Activated naive CD8-positive, alpha-beta T cell treated with anti-CD3 and anti-CD28 coated beads, Interleukin-2, amount 50 U/mL, for 16 hours (primary cell): Measurements from ENCODE around the gene DSCAM.

ENCODE experiments used
- DNase-seq: peaks from one replicate; pipeline ENCODE4 v3.0.0-alpha.2; 2020; ENCODE audit warnings: low read depth, low spot score

DSCAM gene

DNA sequence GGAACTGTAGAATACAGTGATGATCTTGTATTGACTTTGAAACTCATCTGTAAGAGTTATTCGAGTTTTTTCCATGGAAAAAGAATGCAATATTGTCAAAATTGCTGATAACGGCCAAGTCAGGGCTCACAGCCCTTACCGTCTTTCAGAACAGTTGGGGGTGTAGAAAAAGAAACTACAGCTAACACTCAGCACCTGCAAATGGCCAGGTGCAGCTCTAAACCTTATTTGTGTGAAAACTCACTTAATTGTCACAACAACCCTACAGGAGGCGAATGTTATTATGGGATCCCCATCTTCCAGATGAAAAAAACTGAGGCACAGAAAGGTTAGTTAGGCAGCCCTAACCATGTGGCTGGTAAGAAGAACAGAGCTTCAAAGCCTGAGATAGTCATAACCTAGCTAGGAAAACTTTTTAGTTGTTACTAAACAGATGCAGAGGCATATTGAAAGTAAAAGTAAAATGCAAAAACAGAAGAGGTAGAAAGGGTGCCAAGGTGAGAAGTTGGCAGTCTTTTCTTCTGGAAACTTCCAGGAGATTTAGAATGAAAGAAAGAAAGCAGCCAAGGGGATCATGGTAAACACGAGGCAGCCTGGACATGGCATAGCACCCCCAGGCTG, 76.4 kb downstream of the DSCAM start:
- no peak for DNase-seq

GRCh38 chr21:40769231-40769630, 77.7 kb downstream of the DSCAM start:
- no peak for DNase-seq

DNA sequence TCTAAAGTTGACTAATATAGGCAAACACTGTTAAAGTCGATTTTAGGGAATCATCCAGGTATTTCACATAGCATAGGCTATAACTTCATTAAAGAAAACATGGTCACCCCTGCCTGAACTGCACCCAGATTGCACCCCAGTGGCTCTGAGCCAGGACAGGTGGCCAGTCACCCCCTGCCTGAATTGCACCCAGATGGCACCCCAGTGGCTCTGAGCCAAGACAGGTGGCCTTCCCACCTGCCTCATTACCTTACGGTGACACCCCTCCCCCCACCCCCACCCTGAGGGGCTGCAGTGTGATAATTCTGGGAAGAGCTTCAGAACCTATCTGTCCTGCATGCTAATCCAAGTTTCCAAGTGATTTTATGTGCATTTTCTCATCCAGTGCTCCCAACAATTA, 78.9 kb downstream of the DSCAM start:
- DNase-seq: no peak

DNA sequence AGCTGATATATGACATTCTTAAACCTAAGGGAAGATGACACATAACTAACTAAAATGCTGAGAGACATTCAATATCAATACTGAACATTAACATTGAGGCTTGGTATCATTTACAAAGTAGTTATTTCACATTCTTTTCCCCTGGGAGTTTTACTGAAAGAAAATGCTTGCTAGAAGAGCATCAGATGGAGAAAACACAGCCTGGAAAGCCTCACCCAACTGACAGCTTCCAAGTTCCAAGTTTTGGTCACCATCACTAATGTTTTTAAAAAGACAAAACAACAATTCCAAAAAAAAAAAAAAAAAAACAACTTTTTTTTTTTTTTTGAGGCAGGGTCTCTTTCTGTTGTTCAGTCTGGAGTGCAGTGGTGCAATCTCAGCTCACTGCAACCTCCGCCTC, 80.6 kb downstream of the DSCAM start:
- no peak for DNase-seq

- no peak for DNase-seq
Measured at GRCh38 chr21:40765811-40766210, 81.1 kb downstream of the DSCAM start.

GRCh38 chr21:40760821-40761220, 86.1 kb downstream of the DSCAM start:
- no peak for DNase-seq

GRCh38 chr21:40759061-40759460, 87.9 kb downstream of the DSCAM start:
- no peak for DNase-seq

DNA sequence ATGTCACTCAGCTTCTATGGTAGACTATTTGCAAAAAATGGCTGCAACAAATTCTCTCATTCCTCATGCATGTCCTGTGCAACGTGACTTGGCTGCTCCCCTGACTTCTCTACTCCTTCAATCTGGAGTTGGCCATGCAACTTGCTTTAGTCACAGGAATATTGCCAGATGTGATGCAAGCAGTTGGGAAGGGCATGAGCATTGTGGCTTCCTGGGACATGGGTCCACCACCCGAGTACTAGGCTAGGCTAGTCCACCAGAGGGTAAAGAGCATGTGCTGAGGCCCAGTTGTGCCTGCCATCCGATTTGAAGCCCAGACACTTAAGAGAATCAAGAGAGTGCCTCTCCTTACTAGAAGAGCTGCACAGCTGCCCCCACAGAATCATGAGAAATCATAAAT, 89.6 kb downstream of the DSCAM start:
- no peak for DNase-seq

- no peak for DNase-seq
Measured at GRCh38 chr21:40754466-40754865, 92.5 kb downstream of the DSCAM start.

DNA sequence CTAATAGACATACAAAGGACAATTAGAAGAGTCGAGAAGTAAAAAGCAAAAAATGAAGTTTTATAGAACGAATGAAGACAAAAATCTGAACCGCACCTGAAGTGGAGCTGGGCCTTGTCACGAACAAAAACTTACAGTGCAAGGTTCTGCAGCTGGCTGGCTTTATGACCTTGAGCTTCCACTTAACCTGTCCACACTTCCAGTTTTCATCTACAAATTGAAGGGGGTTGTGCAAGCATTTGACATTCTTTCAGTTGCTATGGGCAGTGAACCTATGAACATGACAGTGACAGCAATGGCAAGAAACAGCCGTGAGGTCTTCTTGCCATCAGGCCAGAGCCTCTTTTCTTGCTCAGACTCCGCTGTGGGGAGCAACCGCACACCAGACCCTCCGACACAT, 93.2 kb downstream of the DSCAM start:
- no peak for DNase-seq

DNA sequence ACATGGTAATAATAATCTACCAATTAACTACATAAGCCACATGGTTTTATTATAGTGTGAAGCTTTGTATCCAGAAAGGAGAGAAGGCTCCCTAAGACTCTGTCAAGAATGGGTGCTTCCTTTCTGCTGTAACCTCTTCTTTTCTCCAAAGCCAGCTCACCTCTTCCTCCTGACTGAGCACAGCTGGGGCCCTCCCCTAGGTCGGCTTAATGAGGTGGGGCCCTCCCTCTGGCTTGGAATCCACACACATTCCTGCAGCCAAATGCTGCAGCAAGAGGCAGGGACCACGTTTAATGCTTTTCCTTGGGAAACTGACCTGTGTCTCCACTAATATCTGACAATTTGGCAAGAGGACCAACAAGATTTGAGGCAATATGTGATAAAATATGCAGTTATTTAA, 94.8 kb downstream of the DSCAM start:
- DNase-seq: no peak

DNA sequence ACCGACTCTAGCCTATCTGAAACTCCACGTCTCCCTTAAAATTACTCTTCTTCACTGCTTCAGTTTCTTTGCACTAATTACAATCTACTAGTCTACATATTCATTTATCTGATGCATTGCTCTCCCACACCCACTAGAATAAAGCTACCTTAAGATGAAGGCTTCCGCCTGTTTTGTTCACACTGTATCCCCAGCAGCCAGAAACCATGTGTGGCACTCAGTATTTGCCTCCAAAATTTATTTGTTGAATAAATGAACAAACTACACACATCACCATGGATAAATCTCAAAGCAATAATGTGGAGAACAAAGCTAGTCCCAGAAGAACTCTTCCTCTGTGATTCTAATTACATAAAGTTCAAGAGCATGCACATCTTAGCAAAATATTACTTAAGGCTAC, 95.7 kb downstream of the DSCAM start:
- DNase-seq: no peak

DNA sequence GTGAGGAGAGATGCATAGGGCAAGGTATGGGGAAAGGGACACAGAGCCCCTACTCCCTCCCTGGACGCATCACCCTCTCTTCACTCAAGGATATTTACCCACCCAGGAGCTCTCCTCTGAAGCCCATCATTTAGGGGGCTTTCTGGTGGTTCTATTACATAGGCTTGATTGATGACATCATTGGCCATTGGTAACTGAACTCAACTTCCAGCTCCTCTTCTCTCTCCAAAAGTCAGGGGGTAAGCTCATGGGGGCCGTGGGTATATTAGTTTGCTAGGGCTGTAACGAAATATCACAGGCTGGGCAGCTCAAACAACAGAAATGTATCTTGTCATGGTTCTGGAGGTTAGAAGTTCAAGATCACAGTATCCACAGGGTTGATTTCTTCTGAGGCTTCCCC, 110.8 kb downstream of the DSCAM start:
- no peak for DNase-seq

GRCh38 chr21:40733024-40733397, 113.9 kb downstream of the DSCAM start:
- no peak for DNase-seq

DNA sequence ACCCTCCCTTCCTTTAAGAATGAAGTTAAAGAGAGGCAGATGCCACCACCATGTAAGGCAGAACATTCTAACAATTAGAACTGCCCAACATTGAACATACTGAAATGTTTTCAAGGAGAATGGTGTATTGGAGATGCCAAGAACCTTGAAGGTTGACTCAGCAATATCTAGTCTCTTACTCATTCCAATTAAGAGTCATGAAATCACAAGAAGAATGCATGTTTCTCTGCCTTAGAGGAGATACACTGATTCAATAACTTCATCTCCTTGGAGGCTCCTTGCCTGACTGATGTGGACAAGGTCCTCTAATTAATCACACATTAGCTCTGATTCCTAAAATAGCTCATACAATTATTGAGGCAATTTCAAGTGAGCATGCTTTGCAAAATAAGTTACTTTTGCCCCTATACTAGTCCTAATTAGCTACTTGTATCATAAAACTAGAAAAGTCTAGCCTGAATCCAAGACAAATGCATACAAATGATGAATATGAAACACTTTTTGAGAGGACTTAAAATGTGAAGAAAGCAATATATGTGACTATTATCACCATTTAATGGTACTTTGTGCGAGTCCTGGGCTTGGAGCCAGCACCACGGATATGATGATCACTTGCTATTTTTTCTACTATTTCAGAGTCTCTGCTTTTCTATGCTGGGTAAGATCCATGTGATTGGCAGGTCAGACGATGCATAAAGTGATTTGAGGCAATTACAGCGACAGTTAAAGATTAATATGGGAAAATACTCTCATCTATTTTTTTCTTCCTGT, 114.5 kb downstream of the DSCAM start:
- DNase-seq: no peak

DNA sequence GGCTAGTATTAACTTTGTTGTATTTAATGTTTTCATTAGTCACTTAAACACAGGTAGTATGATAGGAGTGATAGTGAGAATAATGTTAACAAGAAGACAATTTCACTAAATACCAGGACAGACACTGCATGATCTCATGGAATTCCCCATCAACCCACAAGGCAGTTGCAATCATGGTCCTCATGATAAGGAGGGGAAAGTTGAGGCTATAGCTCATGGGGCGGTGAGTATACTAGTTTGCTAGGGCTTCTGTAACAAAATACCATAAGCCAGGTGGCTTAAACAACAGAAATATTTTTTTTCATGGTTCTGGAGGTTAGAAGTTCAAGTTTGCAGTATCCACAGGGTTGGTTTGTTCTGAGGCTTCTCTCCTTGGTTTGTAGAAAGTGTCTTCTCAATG, 115.8 kb downstream of the DSCAM start:
- no peak for DNase-seq

DNA sequence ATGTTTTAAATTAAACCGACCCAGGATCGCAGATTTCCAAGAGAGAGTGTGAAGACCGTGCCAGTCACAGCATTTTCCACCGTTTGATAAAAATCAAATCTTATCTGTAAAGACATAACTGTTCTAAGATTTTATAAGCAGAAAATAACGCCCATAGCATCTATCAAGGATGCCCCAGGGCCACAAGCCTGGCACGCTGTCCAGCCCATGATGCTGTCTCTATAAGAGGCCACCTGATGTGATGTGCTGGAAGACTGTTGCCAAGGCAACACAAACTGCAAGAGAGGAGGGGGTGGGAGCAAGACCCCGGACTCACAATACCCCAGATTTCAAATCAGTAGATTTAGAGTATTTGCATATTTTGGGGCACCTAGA, 116.5 kb downstream of the DSCAM start:
- DNase-seq: no peak

DNA sequence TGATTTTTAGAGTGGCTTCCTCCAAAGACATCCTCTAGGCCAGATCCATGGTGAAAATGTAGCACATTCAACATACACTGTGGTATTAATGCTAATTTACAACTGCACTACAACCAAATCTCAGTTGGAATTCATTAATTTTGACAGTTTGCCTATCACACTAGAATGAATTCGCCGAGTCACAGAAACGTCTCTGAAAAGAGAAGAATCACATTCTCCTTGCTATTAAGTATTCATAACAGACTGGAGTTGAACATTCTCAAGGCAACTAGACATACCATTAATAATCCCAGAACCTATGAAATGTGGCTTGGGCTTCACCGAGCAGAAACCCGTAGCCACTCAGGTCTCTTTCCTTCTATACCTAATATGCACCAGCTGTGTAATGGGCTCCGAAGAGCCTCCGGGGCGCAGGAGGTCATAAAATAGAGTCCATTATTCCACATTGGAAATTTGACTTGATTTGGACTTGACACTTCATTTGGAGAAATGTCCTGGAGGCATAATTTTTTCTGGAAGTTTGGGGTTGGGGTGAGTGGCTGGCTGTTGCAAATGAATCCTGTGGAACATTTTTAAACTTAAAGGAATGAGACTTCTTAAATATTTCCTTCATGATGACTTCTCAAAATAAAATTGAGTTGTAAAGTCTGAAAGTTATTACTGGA, 117.1 kb downstream of the DSCAM start:
- DNase-seq: no peak

- no peak for DNase-seq
Measured at GRCh38 chr21:40723966-40724365, 123.0 kb downstream of the DSCAM start.

- no peak for DNase-seq
Measured at GRCh38 chr21:40723317-40723716, 123.6 kb downstream of the DSCAM start.

DNA sequence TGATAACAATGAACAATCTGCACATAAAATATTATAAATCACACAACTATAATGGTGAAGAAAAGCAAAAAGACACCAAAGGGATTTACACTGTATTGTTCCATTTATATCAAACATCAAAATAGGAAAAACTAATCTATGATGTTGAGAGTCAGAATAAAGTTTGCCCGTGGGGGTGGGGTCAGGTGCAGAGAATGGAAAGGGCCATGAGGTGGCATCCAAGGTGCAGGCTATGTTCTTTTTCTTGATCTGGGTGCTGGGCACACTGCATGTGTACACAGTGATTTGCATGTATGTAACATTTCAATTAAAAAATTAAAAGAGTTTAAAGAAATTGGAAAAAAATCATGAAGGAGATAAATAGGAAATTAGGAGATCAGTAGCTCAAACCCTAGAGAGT, 127.3 kb downstream of the DSCAM start:
- no peak for DNase-seq

DNA sequence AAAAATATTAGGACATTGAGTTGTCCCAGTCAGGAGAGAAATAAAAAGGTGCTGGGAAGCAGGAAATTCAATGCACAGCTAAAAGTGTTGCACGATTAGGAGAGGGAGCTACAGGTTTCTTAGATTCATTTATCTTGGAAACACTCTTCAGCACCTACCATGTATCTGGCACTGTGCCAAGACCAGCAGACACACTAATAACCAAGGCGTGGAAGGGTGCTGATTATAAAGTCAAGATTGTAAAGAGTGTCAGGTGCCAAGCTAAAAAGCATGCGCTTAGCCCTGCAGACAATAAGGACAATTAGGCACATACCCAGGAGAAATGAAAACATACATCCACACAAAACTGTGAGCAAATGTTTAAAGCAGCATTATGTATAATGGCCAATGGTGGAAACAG, 129.9 kb downstream of the DSCAM start:
- DNase-seq: no peak

GRCh38 chr21:40714536-40714935, 132.4 kb downstream of the DSCAM start:
- DNase-seq: no peak
